AG10803 (cell line): ENCODE results near the gene UBALD1.

Experiments used
- DNase-seq: peaks from one replicate; pipeline ENCODE4 v3.0.0; 2010; ENCODE audit warnings: low read depth
- H3K4me3 ChIP-seq: 2 replicates; pipeline ENCODE4 v1.5.1; 2011; ENCODE audit warnings: mild to moderate bottlenecking, low read length, control low read depth
- CTCF ChIP-seq: conservative IDR thresholded peaks from 2 replicates; pipeline ENCODE4 v1.5.1; 2011; ENCODE audit warnings: mild to moderate bottlenecking, low read length, control low read depth, inconsistent platforms

The UBALD1 gene

GRCh38 chr16:4570688-4571321, 43.9 kb downstream of the UBALD1 start:
- DNase-seq, result no peak
- no peak for TF ChIP-seq CTCF
- H3K4me3 ChIP-seq, result no peak overlapping the region

GRCh38 chr16:4570086-4570485, 44.6 kb downstream of the UBALD1 start:
- no peak for DNase-seq
- H3K4me3 ChIP-seq, result no peak overlapping the region
- TF ChIP-seq CTCF, result no peak

- no peak overlapping the region for H3K4me3 ChIP-seq
- no peak for DNase-seq
- TF ChIP-seq CTCF, result no peak
These were observed 48.5 kb downstream of the UBALD1 start for GRCh38 chr16:4566144-4566543.

GRCh38 chr16:4564661-4565267, 49.9 kb downstream of the UBALD1 start:
- no peak for DNase-seq
- TF ChIP-seq CTCF, result no peak
- H3K4me3 ChIP-seq, result no peak overlapping the region

GRCh38 chr16:4561596-4561995, 53.1 kb downstream of the UBALD1 start:
- no peak overlapping the region for H3K4me3 ChIP-seq
- DNase-seq, result no peak
- TF ChIP-seq CTCF, result no peak
